Nephron (organoid): ENCODE data around the gene DIDO1.

Experiments
- H3K27ac Mint-ChIP-seq, 3 experiments: 2 replicates each; pipeline ENCODE4 v1.8.0; 2020; ENCODE audit warnings: mixed read lengths in 3 of 3, mild to moderate bottlenecking in 2 of 3, moderate library complexity in 1 of 3
- H3K27me3 Mint-ChIP-seq: 2 replicates; pipeline ENCODE4 v1.8.0; 2021; ENCODE audit warnings: low read depth, mild to moderate bottlenecking, moderate library complexity, mixed read lengths
- H3K36me3 Mint-ChIP-seq: 2 replicates; pipeline ENCODE4 v1.8.0; 2020; ENCODE audit warnings: low read depth, mixed read lengths
- H3K4me1 Mint-ChIP-seq: 2 replicates; pipeline ENCODE4 v1.8.0; 2020; ENCODE audit warnings: mixed read lengths
- H3K4me3 Mint-ChIP-seq, 3 experiments: 2 replicates each; pipeline ENCODE4 v1.8.0; 2020; ENCODE audit warnings: mild to moderate bottlenecking in 3 of 3, mixed read lengths in 3 of 3, moderate library complexity in 2 of 3
- H3K9me3 Mint-ChIP-seq: 2 replicates; pipeline ENCODE4 v1.8.0; 2020; ENCODE audit warnings: mixed read lengths
- CTCF ChIP-seq, 3 experiments: fragments of 200-600 bp; sonication (generic); IDR thresholded peaks; one replicate each; pipeline ENCODE4 v1.5.0; 2021; ENCODE audit warnings: antibody characterized with exemption in 3 of 3; ENCODE audit not compliant: unreplicated experiment in 3 of 3

The DIDO1 gene

GRCh38 chr20:62843656-62844055 lies 82.6 kb downstream of the DIDO1 start:
- Mint-ChIP-seq H3K4me1 (peaks cover 26% of the 10 kb centered on the region), H3K27me3 (peaks cover 3% of the 10 kb centered on the region), H3K9me3 (no peaks in the 10 kb centered on the region), H3K36me3 (peaks cover 16% of the 10 kb centered on the region), H3K4me3 (no peak overlapping the region), H3K27ac (no peak overlapping the region)
- no peak for TF ChIP-seq CTCF (IDR thresholded peaks at IDR 0.05; ENCODE audit: unreplicated experiment in 3 of 3)

- TF ChIP-seq CTCF (IDR thresholded peaks at IDR 0.05; ENCODE audit: unreplicated experiment in 3 of 3), result no peak
- Mint-ChIP-seq H3K27ac (no peak overlapping the region), H3K4me3 (no peak overlapping the region), H3K36me3 (peaks cover 12% of the 10 kb centered on the region), H3K27me3 (no peaks in the 10 kb centered on the region), H3K4me1 (peaks cover 16% of the 10 kb centered on the region), H3K9me3 (no peaks in the 10 kb centered on the region)
These were observed 84.5 kb downstream of the DIDO1 start for GRCh38 chr20:62841705-62842212.

- Mint-ChIP-seq H3K27ac (no peak overlapping the region), H3K27me3 (no peaks in the 10 kb centered on the region)
These were observed 85.8 kb downstream of the DIDO1 start for GRCh38 chr20:62840244-62841197.

GRCh38 chr20:62839816-62840215 lies 86.5 kb downstream of the DIDO1 start:
- H3K27ac Mint-ChIP-seq, result no peak overlapping the region
- H3K4me3 Mint-ChIP-seq, result no peak overlapping the region
- TF ChIP-seq CTCF (IDR thresholded peaks at IDR 0.05; ENCODE audit: unreplicated experiment in 3 of 3), result no peak

More at GRCh38 chr20:62840244-62841197, 85.8 kb downstream of the DIDO1 start:
- Mint-ChIP-seq H3K9me3 (no peaks in the 10 kb centered on the region), H3K4me1 (peaks cover 9% of the 10 kb centered on the region), H3K4me3 (no peak overlapping the region), H3K36me3 (peaks cover 6% of the 10 kb centered on the region)
- TF ChIP-seq CTCF (IDR thresholded peaks at IDR 0.05; ENCODE audit: unreplicated experiment in 3 of 3), result no peak

GRCh38 chr20:62839261-62839660 lies 87.0 kb downstream of the DIDO1 start:
- Mint-ChIP-seq H3K4me1 (peaks cover 11% of the 10 kb centered on the region), H3K9me3 (no peaks in the 10 kb centered on the region), H3K4me3 (no peak overlapping the region), H3K27me3 (peaks cover 5% of the 10 kb centered on the region), H3K36me3 (peaks cover 3% of the 10 kb centered on the region), H3K27ac (no peak overlapping the region)
- no peak for TF ChIP-seq CTCF (IDR thresholded peaks at IDR 0.05; ENCODE audit: unreplicated experiment in 3 of 3)

More at GRCh38 chr20:62839816-62840215, 86.5 kb downstream of the DIDO1 start:
- Mint-ChIP-seq H3K36me3 (peaks cover 3% of the 10 kb centered on the region), H3K27me3 (peaks cover 5% of the 10 kb centered on the region), H3K9me3 (no peaks in the 10 kb centered on the region), H3K4me1 (peaks cover 11% of the 10 kb centered on the region)
